NCI-H1436 (cell line): ENCODE data around the gene NMNAT2.
"Not testable (repeated sequence)": the region's sequence is repeated elsewhere in the genome, so short reads cannot be mapped to it uniquely, and the experiment has no call there.

ENCODE experiments used
- DNase-seq: peaks from one replicate; lab custom pipeline; 2025; lab: John Stamatoyannopoulos, UW

Gene NMNAT2

DNA sequence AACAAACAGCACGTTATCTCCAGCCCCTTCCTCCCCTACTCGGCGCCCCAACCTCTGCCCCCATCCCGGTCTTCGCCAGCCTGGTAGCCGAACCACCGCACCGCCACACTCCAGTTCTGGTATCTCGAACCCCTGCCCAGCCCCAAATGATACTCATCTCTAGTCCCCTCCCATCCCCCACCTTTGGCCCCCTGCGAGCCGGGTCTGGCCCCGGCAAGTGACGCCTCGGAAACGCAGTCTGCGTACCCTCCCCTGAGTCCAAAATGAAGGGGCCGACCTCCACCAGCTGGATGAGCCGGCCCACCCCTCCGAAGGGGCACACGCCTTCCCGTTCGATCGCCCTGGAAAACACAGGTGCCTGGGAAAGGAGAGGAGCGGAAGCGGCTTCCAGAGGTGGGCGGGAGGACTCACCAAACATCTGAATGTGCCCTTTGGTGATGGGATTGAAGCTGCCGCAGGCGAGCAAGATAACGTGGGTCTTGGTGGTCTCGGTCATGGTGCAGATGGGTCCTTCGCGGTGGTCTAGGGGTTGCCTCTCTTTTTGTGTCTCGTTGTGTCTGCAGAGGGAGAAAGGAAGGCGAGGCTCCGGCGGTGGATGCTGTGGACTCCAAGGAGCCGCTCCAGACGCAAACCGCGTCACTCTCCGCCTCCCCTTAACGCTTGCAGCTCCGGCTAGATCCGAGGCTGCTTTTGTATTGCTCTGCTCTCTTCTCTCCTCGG, at the start of gene NMNAT2:
NMNAT2 (minus strand) TSS at position 609 of the 720 bp plus-strand sequence; CDS start at position 496, 113 bp downstream.
- DNase-seq = no peak

DNA sequence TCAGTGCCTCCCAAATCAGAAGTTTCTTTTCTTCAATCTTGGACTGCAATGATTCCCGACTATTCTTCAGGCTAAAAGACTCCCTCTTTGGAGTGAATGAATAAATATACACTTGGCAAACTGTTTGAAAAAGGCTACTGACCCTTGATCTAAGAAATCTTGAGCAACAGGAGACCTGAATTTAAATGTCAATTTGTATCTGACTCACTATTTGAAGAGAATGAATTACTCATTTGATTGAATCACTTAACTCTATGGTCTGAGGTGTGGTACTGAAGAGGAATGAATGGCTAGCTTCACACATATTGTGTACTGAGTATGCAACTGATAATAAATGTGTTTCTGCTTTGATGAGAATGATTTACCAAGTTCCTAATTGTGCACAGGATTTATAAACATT, 49.5 kb upstream of the NMNAT2 start:
- no peak for DNase-seq

DNA sequence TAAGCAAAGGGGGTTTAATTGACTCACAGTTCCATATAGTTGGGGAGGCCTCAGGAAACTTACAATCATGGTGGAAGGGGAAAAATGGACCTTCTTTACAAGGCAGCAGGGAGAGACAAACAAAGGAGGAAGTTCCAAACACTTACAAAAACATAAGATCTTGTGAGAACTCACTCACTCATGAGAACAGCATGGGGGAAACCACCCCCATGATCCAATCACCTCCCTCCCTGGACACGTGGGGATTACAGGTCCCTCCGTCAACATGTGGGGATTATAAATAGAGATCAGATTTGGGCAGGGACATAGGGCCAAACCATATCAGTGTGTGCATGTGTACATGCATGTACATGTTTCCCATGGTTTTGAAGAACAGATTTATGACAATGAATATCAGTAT, 48.6 kb upstream of the NMNAT2 start:
- DNase-seq = no peak

DNA sequence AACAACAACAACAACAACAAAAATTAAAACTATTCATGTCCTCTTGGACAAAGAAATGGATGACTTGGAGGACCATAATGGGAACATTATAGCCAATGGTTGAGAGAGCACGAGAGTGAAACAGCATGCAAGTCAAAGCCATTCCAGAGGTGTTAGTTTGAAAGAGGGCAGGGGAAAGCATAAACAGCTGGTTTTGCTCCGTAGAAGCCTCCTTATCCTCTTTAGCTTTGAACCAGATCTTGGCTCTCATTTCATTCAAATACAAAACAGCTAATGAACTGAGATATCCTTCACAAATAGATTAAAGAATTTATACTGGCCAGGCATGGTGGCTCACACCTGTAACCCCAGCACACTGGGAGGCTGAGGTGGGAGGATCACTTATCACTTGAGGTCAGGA, 45.4 kb upstream of the NMNAT2 start:
- no peak for DNase-seq

DNA sequence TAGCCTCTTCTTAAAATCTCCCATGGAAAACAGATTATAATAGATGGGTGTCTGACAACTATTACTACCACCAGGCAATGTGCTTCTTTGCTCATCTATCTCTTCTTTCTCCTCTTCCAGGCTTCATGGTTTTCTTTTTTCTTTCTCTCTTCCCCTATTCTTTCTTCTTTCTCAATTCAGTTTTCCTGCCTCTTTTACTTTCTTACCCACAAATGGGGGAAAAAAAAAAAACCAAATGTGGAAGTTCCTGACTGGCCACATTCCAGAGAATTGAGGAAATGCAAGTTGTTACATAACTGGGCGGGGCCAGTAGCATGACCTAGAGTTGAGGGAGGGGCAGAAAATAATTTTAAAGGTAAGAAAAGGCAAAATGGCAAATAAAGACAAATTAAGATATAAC, 43.2 kb upstream of the NMNAT2 start:
- no peak for DNase-seq

DNA sequence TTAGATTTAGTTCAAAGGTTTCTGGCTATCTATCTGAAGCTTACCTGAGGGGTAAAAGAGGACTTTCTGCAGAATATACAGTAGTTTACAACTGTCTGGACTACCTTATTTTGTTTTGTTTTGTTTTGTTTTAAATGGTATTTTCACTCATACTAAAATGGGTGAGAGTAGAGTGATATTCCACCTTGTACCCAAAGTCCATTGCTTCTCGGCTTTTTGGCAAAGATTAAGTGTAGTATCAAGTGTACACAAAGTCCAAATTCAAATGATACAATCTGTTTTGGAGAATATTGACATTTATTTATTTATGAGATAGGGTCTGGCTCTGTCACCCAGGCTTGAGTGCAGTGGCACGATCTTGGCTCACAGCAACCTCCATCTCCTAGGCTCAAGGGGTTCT, 42.4 kb upstream of the NMNAT2 start:
- no peak for DNase-seq

DNA sequence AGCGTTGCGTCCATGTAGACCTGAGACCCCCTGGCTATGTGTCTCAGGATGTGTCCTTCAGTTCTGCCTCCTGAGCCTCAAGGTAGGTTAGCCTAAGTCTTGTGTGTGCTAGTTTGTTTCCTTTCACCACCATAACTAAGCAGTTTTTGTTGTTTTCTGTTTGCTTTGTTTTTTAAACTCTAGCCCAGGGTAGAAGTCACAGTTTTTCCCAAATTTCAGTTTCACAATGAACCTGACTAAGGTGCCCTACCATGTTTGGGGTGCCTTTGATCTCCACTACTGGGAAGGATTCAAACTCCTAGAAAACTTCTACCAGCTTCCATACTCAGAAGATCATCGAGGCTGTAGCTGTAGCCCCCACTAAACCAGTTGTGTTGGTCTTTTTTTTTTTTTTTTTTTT, 39.3 kb upstream of the NMNAT2 start:
- no peak for DNase-seq

DNA sequence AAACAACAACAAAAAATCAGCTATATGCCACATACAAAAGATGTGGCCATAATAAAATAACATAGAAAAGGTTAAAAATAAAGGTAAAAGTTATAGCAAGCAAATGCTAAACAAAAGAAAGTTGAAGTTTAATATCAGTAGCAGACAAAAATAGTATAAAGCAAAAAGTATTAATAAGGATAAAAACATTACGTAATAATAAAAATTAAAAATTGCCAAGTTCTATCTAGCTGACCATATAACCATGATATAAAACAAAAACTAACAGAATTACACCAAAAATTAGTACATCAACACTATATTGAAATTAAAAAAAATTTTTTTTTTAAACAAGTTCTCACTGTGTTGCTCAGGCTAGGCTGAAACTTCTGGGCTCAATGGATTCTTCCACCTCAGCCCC, 38.6 kb upstream of the NMNAT2 start:
- no peak for DNase-seq

DNA sequence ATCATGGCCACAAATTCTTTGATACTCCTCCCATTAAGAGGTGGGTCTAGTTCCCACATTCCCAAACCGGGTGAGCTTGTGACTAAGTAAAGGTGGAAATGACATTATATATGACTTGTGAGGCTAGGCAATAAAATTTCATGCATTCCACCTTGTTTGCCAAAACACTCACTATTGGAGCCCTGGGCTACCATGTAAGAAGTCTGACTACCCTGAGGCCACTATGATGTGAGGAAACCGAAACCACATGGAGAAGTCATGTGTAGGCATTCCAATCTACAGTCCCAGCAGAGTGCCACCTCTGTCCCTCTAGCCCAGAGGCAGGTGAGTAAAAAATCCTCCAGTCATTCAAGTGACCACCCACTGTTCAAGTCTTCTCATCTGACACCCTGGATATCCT, 36.2 kb upstream of the NMNAT2 start:
- no peak for DNase-seq

DNA sequence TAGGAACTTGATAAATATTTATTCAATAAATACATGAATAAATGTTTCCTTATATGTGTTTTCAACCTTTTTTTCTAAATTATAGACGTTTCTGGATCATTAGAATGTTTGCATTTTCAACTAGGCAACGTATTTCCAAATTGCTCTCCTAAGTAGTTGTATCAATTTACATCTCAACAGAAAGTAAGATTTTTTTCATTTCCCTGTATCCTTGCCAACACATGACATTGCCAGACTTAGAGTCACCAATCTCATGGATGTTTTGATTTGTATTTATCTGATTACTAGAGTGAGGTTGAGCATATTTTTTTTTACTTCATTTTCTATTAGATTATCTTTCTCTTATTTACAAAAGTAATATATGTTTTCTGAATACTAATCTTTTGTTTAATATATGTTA, 31.9 kb upstream of the NMNAT2 start:
- DNase-seq = no peak

DNA sequence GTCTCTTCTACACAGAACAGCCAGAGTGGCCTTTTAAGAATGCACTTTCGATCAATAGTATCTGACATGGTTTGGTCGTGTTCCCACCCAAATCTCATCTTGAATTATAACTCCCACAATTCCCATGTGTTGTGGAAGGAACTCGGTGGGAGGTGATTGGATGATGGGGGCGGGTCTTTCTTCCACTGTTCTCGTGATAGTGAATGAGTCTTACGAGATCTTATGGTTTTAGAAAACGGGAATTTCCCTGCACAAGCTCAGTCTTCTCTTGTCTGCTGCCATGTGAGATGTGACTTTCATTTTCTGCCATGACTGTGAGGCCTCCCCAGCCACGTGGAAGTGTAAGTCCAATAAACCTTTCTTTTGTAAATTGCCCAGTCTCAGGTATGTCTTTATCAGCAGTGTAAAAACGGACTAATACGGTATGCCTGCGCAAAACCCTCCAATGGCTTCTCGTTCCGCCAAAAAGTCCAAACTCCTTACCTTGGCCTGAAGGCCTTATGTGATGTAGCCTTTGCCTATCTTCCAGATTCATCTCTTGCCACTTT, 31.1 kb upstream of the NMNAT2 start:
- no peak for DNase-seq

DNA sequence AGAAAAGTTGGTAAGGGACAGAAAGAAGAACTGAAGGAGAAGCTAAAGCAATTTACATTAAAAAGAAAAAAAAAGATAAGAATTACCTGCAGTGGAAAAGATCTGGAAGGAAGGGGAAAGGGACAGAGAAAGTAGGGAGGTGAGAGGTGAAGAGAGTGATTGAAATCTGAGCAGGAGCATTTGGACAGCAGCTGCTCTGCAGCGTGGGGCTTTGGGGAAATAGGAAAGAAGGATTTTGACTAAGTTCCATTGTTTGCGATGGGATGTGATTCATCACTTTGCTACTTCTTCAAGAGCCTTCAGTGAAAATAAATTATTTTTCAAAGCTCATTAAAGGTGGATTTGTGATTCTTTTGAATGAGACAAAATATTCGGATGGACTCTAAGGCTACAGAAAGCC, 26.1 kb upstream of the NMNAT2 start:
- DNase-seq = no peak

DNA sequence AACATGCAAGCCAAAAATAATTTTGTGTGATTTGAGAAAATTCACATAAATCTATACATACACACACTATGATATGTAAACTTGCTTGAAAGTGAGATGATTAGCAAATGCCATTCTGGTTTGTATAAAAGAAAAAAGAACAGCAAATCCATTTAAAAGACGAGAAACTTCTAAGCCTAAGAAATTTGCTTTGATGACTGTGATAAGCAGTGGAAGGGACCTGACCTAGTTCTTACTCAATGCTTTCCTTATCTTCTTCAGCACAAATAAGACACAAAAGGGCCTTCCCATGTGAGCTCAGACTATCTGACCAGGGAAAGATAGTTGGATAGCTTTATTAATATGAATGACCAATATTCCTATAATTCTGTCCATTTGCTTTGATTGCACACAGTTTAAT, 25.3 kb upstream of the NMNAT2 start:
- no peak for DNase-seq

DNA sequence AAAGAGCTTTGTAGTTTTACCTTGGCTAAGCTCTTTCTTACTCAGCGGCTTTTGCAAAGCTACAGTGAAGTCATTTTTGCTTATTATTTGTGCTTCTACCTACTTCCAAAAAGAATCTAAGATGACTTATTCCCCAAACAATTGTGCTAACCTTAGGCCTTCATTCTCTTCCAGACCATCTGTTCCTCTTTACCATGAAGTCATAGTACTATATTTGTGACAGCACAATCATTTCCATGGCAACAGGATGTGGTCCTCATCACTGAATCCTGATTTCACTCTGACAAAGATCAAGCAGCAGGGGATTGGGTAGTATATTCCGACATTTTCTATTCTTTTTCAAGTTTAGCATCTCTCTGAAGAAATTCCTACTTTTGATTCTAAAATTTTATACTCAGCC, 24.8 kb upstream of the NMNAT2 start:
- DNase-seq = no peak

DNA sequence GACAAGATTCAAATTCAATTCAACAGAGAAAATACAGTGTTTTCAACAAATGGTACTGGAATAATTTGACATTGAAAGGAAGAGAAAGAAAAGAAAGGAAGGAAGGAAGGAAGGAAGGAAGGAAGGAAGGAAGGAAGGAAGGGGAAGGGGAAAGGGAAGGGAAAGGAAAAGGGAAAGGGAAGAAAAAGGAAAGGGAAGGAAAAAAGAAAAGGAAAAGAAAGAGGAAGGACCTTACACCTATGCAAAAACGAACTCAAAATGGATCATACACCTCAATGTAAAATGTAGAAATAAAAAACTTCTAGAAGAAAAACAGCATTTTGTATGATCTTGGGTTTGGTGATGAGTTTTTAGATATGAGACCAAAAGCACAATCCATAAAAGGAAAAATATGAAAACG, 19.9 kb upstream of the NMNAT2 start:
- DNase-seq = no peak

DNA sequence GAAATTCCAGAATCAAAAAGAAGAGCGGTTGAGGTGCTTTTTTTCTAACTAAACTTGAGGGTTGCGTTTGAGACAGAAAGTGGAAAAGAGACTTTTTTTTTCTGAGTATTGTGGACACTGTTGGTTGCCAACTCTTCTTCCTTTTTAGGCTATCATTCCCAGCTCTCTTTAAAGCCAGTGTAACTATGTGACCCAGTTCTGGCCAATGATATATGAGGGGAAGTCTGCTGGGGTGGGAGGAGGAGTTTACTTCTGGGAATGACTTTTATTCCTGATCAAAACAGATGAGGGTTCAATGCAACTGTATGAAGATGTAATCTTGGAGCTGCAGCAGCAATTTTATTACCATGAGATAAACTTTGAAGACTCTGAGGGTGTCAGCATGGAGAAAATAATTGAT, 17.3 kb upstream of the NMNAT2 start:
- no peak for DNase-seq

DNA sequence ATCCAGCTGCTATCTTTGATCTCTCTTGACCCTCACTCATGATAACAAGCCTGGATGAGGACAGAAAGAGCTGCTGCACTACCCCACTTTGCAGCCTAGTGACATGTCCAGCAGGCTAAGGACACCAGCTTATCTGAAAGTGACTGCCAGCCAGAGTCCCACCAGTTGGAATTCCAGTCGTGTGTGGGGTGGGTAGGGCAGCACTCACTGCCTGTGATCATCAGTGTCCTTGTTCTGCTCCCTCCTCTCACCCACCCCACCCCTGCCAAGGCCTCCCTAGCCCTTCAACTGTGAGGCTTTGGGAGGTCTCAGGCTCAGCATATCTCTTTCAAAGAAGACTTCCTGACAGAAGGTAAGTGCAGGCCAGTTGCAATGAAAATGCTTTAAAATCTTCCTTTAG, 15.5 kb upstream of the NMNAT2 start:
- DNase-seq = no peak

DNA sequence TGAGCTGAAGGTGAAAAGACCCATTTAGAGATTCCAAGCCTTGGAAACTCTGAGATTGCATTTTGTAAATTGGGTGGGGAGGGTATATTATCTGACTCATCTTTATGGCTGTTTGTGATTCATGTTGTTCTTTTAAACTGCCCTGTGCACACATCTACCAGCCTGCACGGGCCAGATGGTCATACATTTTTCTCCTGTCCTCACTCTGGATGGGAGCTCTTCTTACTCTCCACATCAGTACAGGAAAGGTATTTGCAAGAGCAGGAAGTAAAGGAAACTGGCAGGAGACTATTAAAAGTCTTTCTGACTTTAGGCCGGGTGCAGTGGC, 14.3 kb upstream of the NMNAT2 start:
- DNase-seq = no peak

DNA sequence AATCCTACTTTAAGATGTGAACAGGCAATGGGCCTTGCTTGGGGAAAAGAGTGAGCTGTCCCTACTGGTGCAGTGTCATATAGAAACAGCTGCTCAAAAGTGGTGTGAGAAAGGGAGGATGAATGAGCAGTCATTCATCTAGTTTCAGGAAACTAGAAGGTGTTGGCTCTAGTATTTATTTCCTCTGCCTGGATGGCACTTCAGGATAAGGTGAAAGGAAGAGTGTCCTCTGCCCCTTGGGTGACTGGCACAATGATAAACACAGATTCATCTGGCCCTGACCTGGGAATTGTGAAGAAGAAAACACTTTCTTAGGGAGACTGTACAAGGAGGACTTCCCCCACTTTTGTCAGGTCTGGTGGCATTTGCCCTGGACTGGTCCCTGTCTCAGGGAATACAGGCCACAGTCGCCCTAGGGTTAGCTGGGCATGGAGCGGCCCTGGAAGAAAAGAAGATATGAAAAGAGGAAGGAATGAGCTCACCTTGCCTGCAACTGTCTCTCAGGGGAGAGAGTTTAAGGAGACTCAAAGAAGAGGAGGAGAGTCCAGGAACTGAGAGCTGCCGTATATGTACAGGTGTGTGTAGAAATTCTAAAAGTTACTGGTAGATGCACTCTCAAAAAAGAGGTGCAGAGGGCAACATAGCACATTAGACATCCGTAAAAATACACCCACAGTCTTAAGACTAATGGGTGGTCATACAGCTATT, 13.8 kb upstream of the NMNAT2 start:
- DNase-seq = no peak

DNA sequence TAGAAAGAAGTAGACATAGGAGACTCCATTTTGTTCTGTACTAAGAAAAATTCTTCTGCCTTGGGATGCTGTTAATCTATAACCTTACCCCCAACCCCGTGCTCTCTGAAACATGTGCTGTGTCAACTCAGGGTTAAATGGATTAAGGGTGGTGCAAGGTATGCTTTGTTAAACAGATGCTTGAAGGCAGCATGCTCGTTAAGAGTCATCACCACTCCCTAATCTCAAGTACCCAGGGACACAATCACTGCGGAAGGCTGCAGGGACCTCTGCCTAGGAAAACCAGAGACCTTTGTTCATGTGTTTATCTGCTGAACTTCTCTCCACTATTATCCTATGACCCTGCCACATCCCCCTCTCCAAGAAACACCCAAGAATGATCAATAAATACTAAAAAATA, 9.4 kb upstream of the NMNAT2 start:
- DNase-seq = not testable (repeated sequence)

DNA sequence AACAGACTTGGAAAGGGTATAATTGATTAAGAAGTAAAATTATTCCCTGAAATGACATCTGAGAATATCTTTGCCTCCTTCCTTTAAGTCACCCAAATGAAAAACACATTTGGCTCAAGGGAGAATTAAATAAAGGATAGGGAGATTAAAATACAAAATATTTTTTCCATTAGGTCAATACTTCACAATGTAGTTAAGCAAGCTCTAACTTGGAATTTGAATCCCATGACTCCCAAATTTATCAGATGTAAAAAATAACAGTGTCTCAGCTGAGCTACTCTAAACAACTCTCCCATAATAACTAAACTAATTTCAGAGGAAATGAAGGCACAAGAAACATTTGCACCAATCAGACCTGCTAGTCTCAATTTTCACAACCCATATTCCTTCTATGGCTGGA, 6.5 kb upstream of the NMNAT2 start:
- no peak for DNase-seq

DNA sequence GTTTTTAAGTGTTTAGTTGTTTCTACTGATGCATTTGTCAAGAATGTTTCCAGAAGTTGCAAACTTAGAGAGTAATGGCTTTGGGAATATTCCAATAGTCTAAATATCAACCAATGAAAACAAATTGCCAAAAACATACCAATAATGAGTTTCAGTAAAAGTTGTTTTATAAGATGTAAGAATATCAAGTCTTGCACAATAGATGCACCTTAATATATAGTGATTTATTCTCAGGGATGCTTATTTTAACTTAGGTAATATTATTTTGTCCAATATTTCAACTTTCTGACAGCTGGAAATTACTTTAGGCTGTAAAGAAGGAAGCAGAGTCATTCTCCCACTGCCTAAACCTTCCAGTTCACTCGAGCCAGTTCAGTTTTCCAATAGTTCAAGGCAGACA, 5.4 kb upstream of the NMNAT2 start:
- DNase-seq = no peak

DNA sequence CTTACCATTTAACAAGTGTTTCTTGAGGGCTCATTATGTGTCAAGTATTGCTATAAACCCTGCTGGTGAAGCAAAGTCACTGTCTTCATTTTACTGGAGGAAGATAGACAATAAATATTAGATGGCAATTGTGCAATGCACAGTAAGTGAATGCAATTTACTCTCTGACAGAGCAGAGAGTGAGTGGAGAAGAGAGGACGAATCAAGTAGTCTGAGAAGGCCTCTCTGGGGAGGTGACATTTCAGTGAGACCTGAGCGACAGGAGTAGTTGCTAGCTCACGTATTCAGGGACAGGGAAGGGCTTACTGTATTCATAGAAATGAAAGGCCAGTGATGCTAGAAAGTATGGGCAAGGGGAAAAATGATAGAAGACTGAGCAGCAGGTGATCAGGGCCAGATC, 1.2 kb upstream of the NMNAT2 start:
- DNase-seq = no peak

DNA sequence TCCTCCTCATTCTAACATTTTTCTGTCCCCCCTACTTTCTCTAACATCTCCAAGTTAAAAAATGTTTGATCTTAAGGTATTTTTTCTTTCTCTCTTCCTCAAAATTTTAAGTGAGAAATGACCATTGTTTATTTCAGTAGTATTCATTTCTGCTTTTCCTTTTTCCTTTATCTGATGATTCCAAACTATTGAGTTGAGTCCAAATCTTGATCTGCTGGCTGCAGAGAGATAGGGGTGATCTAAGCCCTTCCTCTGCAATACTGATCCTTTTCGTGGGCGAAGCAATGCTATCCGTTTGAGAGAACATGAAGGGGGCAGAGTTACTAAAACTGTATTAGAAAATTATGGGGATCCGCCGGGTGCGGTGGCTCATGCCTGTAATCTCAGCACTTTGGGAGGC, 516 bp upstream of the NMNAT2 start:
- no peak for DNase-seq
